Right lobe of liver (tissue), 4 donors: ENCODE measurements around the gene PTK6.

Experiments
- CTCF ChIP-seq, 4 donors: fragments of 200-600 bp in 3 of 4; fragments of 450-650 bp in 1 of 4; IDR thresholded peaks; one replicate each; pipeline versions ENCODE4 v1.5.1 to v1.8.0; 2016 to 2022; ENCODE audit warnings: antibody characterized with exemption in 4 of 4, mild to moderate bottlenecking in 2 of 4
- POLR2A ChIP-seq: fragments of 450-650 bp; IDR thresholded peaks from one replicate; pipeline ENCODE4 v1.6.1; 2017; ENCODE audit warnings: antibody characterized with exemption, mild to moderate bottlenecking
- donor health status: DM: no; HTN: no; CAD: no.
- donor health status: DM: no; HTN: no; CAD: no.
- donor health status: DM: no; HTN: yes; CAD: no.

- TF ChIP-seq CTCF (IDR thresholded peaks at IDR 0.05) (no peak), POLR2A (no peak)
Observed at GRCh38 chr20:63543131-63543530, 6.0 kb upstream of the PTK6 start.
